WI38 (cell line): ENCODE data around the gene SLC39A1.

ENCODE experiments used
- H3K4me3 ChIP-seq: 2 replicates; pipeline ENCODE4 v1.5.1; 2011; ENCODE audit warnings: low read depth, mild to moderate bottlenecking, control low read depth, low read length
- TF ChIP-seq, protein P1 (sequence below): IDR thresholded peaks from 2 replicates; pipeline ENCODE4 v1.5.1; 2012; ENCODE audit warnings: low read depth, mild to moderate bottlenecking, control low read depth, low read length

SLC39A1 gene

DNA sequence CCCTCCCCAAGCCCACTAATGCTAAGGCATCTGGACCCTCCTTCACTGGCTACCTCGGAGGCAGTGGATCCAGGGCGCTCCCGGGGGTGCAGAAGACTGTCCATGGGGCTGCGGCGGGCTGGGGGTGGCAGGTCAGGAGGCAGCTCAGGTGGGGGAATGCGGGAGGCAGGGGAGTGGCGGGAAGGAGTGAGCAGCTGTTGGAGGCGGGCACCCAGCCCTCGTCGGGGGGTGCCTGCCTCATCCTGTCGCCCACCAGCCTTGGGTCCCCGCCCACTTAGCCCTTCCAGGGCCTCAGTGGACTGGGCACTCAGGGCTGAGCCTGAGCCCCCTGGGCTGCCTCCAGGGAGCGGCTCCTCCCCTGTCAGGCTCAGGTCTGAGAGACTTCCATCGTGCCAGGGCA, 29.9 kb downstream of the SLC39A1 start:
- TF ChIP-seq, protein P1, sequence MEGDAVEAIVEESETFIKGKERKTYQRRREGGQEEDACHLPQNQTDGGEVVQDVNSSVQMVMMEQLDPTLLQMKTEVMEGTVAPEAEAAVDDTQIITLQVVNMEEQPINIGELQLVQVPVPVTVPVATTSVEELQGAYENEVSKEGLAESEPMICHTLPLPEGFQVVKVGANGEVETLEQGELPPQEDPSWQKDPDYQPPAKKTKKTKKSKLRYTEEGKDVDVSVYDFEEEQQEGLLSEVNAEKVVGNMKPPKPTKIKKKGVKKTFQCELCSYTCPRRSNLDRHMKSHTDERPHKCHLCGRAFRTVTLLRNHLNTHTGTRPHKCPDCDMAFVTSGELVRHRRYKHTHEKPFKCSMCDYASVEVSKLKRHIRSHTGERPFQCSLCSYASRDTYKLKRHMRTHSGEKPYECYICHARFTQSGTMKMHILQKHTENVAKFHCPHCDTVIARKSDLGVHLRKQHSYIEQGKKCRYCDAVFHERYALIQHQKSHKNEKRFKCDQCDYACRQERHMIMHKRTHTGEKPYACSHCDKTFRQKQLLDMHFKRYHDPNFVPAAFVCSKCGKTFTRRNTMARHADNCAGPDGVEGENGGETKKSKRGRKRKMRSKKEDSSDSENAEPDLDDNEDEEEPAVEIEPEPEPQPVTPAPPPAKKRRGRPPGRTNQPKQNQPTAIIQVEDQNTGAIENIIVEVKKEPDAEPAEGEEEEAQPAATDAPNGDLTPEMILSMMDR, result no peak
- H3K4me3 ChIP-seq, result no peak overlapping the region

DNA sequence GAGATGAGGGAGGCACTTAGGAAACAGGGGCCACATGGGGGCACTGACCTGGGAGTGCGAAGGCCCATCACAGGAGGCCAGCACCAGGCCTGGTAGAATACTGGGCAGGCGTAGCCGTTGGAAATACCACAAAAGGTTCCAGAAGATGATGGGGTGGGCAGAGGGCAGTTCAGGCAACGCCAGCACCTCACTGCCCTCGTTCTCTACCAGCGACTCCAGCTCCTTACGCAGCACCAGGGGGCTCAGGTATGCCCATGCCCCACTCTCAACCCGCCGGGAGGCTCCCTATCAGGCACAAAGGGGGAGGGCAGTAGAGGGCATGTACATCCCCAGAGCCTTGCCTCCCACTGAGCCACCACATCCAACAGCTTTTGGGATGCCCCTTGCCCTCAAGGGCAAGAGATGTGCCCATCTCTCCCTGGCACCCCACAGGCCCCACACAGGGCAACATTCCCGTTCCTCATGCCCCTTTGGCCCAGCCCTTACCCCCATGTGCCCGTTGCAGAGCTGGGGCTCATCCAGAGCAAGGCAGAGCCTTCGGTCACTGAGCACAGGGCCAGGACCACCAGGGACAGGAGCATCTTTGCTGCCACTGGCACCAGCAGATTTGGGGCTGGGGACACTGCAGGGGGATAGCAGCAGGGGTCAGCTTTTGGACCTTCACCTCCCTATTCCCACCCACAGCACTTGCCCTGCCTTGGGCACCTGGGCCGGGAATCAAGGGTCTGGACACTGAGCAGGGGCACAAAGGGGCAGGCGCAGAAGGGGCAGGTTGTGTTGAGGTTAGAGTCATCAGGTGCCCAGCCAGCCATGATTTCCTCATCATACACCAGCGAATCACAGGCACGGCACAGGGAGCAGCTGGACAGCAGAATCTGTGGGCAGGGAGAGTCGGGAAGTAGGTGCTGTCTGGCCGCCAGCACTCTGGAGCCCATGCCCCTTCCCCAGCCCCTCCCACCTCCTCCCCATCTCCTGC, 30.9 kb downstream of the SLC39A1 start:
- H3K4me3 ChIP-seq, result no peak overlapping the region
- TF ChIP-seq, protein P1, result no peak

DNA sequence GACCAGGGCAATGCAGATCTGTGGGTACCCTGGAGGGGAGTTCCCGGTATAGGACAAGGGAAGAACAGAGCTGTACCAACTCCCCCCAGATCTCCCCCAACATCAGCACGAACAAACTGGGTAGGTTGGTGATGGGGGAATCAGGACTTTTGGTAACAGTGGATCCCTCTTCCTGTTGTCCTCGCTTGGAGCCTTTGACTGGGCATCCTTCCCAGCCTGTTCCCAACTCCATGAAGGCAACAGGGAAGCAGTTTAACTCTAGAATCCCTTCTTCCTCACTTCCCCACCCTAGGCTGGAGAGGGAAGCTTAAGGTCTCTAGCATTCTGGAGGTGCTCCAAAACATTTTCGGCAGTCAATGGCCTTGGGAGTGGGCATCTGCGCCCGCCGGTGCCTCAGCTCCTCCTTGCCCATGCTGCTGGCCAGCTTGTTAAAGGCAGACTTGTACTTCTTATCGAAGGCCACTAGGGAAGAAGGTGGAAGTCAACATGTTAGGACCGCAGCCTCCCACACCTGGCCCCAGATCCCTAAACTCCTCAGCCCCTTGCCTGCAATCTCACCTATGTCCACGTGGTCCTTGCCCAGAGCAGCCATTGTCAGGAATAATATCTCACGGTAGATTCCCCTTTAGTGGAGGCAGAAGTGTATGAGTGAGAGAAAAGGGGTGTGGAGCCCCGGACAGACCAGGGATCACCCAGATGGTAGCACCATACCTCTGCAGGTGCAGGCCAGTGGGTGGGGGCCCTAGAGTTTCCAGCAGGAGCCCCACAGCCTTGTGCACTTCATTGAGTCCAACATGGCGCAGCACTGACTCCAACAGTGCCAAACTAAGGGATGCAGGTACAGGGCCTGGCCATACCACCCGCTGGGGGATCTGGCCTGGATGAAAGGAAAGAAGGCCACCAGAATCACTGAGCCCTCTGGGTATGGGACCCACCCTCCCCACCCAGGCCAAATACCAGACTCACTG, 33.1 kb downstream of the SLC39A1 start:
- TF ChIP-seq, protein P1, result no peak

DNA sequence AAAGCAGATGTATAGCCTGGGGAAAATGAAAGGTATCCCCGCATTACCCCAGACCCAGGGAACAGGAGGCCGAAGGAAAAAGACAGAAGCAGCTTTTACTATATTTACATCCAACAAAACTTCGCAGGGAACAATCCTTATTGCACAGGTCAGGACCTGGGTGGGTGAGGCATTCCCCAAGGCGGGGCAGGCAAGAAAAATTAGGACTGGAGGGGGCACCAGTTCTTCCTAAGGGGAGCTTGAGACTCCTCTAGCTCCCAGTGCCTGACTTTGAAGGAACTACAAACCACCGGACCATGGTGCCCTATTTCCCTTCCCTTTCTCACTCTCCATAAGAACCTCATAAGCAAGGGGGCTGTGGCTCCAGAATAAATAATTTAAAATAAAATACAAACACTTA, 33.9 kb downstream of the SLC39A1 start:
- TF ChIP-seq, protein P1, result no peak
- H3K4me3 ChIP-seq, result no peak overlapping the region

More for the DNA sequence above, 33.1 kb downstream of the SLC39A1 start:
- no peak overlapping the region for H3K4me3 ChIP-seq

DNA sequence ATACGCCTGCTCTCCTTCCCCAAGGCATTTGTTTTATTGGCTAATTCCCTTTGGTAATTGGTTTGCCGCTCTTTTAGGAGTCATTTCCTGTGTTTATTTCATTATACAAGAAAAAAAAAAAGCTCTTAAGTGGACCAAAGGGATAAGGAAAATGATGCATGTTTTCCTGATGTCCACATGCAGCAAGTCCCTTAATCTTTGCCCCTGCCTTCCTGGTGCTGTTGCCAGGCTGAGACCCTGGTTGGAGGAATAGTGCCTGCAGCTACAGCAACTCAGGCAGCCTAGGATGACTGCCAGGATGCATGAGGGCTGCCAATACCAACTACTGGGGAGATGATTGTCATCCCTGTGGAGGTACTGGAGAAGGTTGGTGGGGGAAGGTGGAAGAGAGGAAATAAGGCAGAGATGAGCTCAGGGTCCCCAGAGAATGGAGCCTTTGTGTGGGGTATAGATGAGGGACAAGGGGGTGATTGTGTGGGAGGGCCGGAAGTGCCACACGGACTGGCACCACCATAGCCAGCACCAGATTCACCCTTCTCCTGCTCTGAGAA, 34.5 kb downstream of the SLC39A1 start:
- TF ChIP-seq, protein P1, result no peak
- H3K4me3 ChIP-seq, result no peak overlapping the region

DNA sequence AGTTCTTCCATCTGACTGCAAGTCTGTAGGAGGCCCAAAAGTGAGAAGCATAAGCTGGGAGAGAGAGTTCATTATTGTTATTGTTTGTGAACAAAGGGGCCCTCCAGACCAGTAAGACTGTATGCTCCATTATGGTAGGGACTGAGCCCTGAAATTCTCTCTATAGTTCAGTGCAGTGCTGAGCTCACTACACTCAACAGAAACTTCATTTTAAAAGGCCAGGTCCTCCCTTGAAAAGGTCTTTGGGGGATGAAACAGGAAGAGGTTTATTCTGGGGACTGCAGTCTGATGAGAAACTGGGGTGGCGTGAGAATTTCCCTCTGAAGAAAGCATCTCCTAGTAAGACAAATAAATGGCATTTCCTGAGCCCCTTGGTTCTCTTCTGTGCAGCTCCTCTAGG, 35.1 kb downstream of the SLC39A1 start:
- TF ChIP-seq, protein P1, result no peak
- no peak overlapping the region for H3K4me3 ChIP-seq
